ENCODE results near the gene EFNA5.

EFNA5 gene

DNA sequence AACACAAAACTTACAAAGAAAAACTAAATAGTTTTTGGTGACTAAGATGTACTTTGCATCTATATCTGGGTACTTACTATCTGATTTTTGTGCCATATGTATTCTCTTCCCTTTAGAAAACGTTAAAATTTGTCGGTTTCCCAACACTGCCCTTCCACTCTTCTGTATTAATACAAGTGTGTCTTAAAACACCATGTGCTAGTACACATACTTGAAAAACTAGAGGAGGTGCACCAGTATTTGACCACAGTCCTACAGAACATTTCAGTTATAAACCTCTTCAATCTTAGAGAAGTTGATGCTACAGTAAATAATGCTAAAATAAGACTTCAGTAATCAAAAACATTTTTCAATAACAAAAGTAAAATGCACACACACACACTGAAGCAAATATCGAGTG, 251.2 kb downstream of the EFNA5 start:
- no peak overlapping the region for H3K27ac ChIP-seq (ENCODE audit: low read depth, low read length)
- H3K9me3 ChIP-seq (ENCODE audit: insufficient read depth, low read depth, low read length) = no peaks in the 10 kb centered on the region
- 0 out of 2 replicates have a peak, but pooled peaks cover 5% of the 10 kb centered on the region for H3K4me1 ChIP-seq (ENCODE audit: insufficient read depth, low read length)
- 74% methylated on average over 3 of the region's 3 CpGs for WGBS
- no peaks in the 10 kb centered on the region for H3K27me3 ChIP-seq (ENCODE audit: insufficient read depth, low read length)
- no peak overlapping the region for H3K4me3 ChIP-seq (ENCODE audit: low read length)
- no peaks in the 10 kb centered on the region for H3K36me3 ChIP-seq (ENCODE audit: insufficient read depth, low read length)
- no peak overlapping the region for H3K9ac ChIP-seq (ENCODE audit: low read depth, low read length)

GRCh38 chr5:107418902-107419301, 251.8 kb downstream of the EFNA5 start:
- no peak overlapping the region for H3K4me3 ChIP-seq (ENCODE audit: low read length)
- no peak overlapping the region for H3K9ac ChIP-seq (ENCODE audit: low read depth, low read length)
- H3K9me3 ChIP-seq (ENCODE audit: insufficient read depth, low read depth, low read length) = no peaks in the 10 kb centered on the region
- H3K36me3 ChIP-seq (ENCODE audit: insufficient read depth, low read length) = no peaks in the 10 kb centered on the region
- 0 out of 2 replicates have a peak, but pooled peaks cover 5% of the 10 kb centered on the region for H3K4me1 ChIP-seq (ENCODE audit: insufficient read depth, low read length)
- WGBS = 87% methylated on average over 2 of the region's 2 CpGs
- H3K27me3 ChIP-seq (ENCODE audit: insufficient read depth, low read length) = no peaks in the 10 kb centered on the region
- H3K27ac ChIP-seq (ENCODE audit: low read depth, low read length) = no peak overlapping the region

DNA sequence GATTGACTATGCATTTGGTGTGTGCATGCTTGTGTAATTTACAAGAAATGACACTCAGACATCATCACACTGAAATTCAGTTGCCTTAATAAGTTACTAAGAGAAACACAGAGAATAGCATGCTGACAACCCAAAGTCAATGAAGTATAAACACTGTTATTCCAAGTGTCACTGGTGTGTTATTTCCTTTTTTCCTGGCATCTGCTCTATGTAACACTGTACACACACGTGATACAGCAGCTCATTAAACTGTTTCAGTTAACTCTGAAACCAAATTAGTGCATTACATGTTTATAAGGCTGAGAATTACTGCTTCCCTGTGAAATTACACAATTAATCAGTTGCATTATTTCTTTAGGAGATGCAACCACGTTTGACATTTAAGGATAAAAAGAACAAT, 252.7 kb downstream of the EFNA5 start:
- no peak overlapping the region for H3K4me3 ChIP-seq (ENCODE audit: low read length)
- 93% methylated on average over 2 of the region's 2 CpGs for WGBS
- no peaks in the 10 kb centered on the region for H3K9me3 ChIP-seq (ENCODE audit: insufficient read depth, low read depth, low read length)
- no peak overlapping the region for H3K27ac ChIP-seq (ENCODE audit: low read depth, low read length)
- H3K4me1 ChIP-seq (ENCODE audit: insufficient read depth, low read length) = 0 out of 2 replicates have a peak, but pooled peaks cover 5% of the 10 kb centered on the region
- H3K36me3 ChIP-seq (ENCODE audit: insufficient read depth, low read length) = no peaks in the 10 kb centered on the region
- H3K27me3 ChIP-seq (ENCODE audit: insufficient read depth, low read length) = no peaks in the 10 kb centered on the region
- no peak overlapping the region for H3K9ac ChIP-seq (ENCODE audit: low read depth, low read length)

DNA sequence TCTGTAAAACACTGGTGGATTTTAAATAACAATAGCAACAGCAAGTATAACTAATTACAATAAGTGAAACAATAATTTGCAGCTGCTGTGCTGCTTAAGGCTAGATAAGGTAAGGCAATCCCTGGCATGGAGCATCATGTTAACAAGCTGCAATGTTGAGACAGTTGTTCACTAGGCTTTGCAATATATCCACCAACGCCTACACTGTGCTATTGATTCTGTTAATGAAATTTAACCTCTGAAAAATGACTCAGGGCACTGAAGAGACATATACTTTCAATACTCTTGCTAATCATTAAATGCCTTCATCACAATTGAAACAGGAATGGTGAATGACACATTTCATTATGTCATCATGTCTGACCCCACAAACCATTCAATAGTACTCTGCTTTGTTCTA, 255.0 kb downstream of the EFNA5 start:
- no peaks in the 10 kb centered on the region for H3K27me3 ChIP-seq (ENCODE audit: insufficient read depth, low read length)
- 0 out of 2 replicates have a peak, but pooled peaks cover 5% of the 10 kb centered on the region for H3K4me1 ChIP-seq (ENCODE audit: insufficient read depth, low read length)

DNA sequence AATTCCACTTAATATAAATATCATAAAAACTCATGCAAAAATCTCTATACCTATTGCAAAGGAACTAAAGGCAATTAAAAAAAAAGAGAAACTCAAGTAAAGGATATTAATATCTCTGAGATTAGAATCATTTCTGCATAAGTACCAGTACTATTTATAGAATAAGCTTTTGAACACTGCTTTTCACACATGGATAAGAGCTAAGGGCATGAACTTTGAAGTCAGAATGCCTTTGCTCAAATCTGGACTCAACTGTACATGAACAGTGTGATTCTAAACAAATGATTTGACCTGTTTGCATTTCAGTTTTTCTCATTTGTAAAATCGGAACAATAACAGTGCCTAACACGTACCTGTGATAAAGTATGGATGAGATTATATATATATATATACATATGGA, 255.9 kb downstream of the EFNA5 start:
- no peak overlapping the region for H3K27ac ChIP-seq (ENCODE audit: low read depth, low read length)
- WGBS = 100% methylated on average over 1 of the region's 2 CpGs
- no peaks in the 10 kb centered on the region for H3K27me3 ChIP-seq (ENCODE audit: insufficient read depth, low read length)
- no peak overlapping the region for H3K9ac ChIP-seq (ENCODE audit: low read depth, low read length)
- H3K9me3 ChIP-seq (ENCODE audit: insufficient read depth, low read depth, low read length) = no peaks in the 10 kb centered on the region
- H3K4me3 ChIP-seq (ENCODE audit: low read length) = no peak overlapping the region
- H3K4me1 ChIP-seq (ENCODE audit: insufficient read depth, low read length) = 0 out of 2 replicates have a peak, but pooled peaks cover 5% of the 10 kb centered on the region
- H3K36me3 ChIP-seq (ENCODE audit: insufficient read depth, low read length) = no peaks in the 10 kb centered on the region

More for the DNA sequence above, 255.0 kb downstream of the EFNA5 start:
- Histone ChIP-seq H3K36me3 (ENCODE audit: insufficient read depth, low read length) (no peaks in the 10 kb centered on the region), H3K9ac (ENCODE audit: low read depth, low read length) (no peak overlapping the region), H3K27ac (ENCODE audit: low read depth, low read length) (no peak overlapping the region), H3K4me3 (ENCODE audit: low read length) (no peak overlapping the region), H3K9me3 (ENCODE audit: insufficient read depth, low read depth, low read length) (no peaks in the 10 kb centered on the region)
- WGBS = 87% methylated on average over 1 of the region's 1 CpG

DNA sequence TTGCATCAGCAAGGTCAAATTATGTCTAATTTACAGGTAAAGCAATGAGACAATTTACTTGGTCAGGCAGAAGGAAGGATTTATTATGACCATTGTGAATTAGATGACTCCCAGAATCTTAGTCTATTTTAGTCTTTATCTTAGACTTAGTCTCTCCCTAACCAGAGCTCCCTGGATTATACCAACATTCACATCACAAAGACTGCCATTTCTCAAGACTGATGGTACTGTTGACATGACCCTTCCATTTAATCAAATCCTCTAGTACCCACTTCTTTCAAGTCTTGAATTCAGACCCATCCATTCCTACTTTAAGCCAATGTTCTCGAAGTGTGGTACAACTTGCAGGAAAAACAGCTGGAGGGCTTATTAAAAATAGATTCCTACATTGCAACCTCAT, 257.0 kb downstream of the EFNA5 start:
- H3K4me1 ChIP-seq (ENCODE audit: insufficient read depth, low read length) = 0 out of 2 replicates have a peak, but pooled peaks cover 5% of the 10 kb centered on the region
- H3K9ac ChIP-seq (ENCODE audit: low read depth, low read length) = no peak overlapping the region
- 95% methylated on average over 1 of the region's 1 CpG for WGBS
- H3K27ac ChIP-seq (ENCODE audit: low read depth, low read length) = no peak overlapping the region
- H3K9me3 ChIP-seq (ENCODE audit: insufficient read depth, low read depth, low read length) = no peaks in the 10 kb centered on the region
- no peaks in the 10 kb centered on the region for H3K27me3 ChIP-seq (ENCODE audit: insufficient read depth, low read length)
- no peak overlapping the region for H3K4me3 ChIP-seq (ENCODE audit: low read length)
- H3K36me3 ChIP-seq (ENCODE audit: insufficient read depth, low read length) = no peaks in the 10 kb centered on the region

- no peaks in the 10 kb centered on the region for H3K9me3 ChIP-seq (ENCODE audit: insufficient read depth, low read depth, low read length)
- 92% methylated on average over 2 of the region's 2 CpGs for WGBS
- peaks cover 19% of the 10 kb centered on the region for H3K4me1 ChIP-seq (ENCODE audit: insufficient read depth, low read length)
- H3K4me3 ChIP-seq (ENCODE audit: low read length) = no peak overlapping the region
- no peak overlapping the region for H3K27ac ChIP-seq (ENCODE audit: low read depth, low read length)
- H3K27me3 ChIP-seq (ENCODE audit: insufficient read depth, low read length) = no peaks in the 10 kb centered on the region
- no peaks in the 10 kb centered on the region for H3K36me3 ChIP-seq (ENCODE audit: insufficient read depth, low read length)
- H3K9ac ChIP-seq (ENCODE audit: low read depth, low read length) = no peak overlapping the region
Observed at GRCh38 chr5:107408564-107408963, 262.2 kb downstream of the EFNA5 start.

GRCh38 chr5:107407713-107408298, 262.9 kb downstream of the EFNA5 start:
- Histone ChIP-seq H3K4me3 (ENCODE audit: low read length) (no peak overlapping the region), H3K27me3 (ENCODE audit: insufficient read depth, low read length) (no peaks in the 10 kb centered on the region), H3K36me3 (ENCODE audit: insufficient read depth, low read length) (no peaks in the 10 kb centered on the region), H3K9me3 (ENCODE audit: insufficient read depth, low read depth, low read length) (no peaks in the 10 kb centered on the region), H3K4me1 (ENCODE audit: insufficient read depth, low read length) (peaks cover 26% of the 10 kb centered on the region), H3K9ac (ENCODE audit: low read depth, low read length) (no peak overlapping the region), H3K27ac (ENCODE audit: low read depth, low read length) (no peak overlapping the region)
- WGBS = 81% methylated on average over 3 of the region's 3 CpGs

DNA sequence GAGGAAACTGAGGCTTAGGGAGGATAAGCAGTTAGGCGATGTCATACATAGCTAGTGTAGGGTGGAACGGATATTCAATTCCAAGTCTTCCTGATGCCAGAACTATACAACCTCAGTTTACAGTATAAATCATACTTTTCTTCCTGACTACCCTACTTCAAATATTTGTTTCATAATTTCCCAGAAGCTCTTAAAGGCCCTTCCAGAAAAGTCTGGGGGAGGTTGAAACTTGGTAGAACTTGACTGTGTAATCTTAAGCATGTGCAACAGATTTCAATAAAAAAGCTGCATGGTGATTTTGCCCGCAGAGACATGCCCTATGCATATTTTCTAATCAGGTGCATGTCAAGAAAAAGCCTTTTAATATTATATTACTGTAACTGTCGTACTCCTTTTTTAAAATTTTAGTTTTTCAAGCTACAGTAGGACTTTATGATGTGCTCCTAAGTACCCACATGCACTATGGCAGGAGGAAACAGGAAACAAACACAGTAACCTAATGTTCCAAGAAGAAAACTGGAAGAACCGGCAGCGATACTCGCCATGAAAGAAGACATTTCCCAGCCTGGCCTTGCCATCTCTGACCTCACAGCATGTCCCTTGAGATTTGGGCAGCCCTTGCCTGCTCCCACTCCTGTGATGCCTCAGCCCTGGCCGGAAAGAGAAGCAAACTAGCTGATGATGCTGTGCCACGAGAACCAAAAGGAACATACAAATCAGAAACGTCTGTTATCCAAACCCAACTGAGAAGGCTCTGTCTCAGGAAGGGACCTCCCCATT, 266.0 kb downstream of the EFNA5 start:
- H3K9me3 ChIP-seq (ENCODE audit: insufficient read depth, low read depth, low read length) = no peaks in the 10 kb centered on the region
- no peaks in the 10 kb centered on the region for H3K36me3 ChIP-seq (ENCODE audit: insufficient read depth, low read length)
- no peak overlapping the region for H3K4me3 ChIP-seq (ENCODE audit: low read length)
- H3K27me3 ChIP-seq (ENCODE audit: insufficient read depth, low read length) = no peaks in the 10 kb centered on the region
- 90% methylated on average over 10 of the region's 10 CpGs for WGBS
- H3K27ac ChIP-seq (ENCODE audit: low read depth, low read length) = no peak overlapping the region
- H3K9ac ChIP-seq (ENCODE audit: low read depth, low read length) = no peak overlapping the region
- H3K4me1 ChIP-seq (ENCODE audit: insufficient read depth, low read length) = peaks cover 53% of the 10 kb centered on the region

- no peaks in the 10 kb centered on the region for H3K27me3 ChIP-seq (ENCODE audit: insufficient read depth, low read length)
- H3K27ac ChIP-seq (ENCODE audit: low read depth, low read length) = no peak overlapping the region
- H3K4me1 ChIP-seq (ENCODE audit: insufficient read depth, low read length) = peaks cover 54% of the 10 kb centered on the region
- no peaks in the 10 kb centered on the region for H3K36me3 ChIP-seq (ENCODE audit: insufficient read depth, low read length)
- no peak overlapping the region for H3K4me3 ChIP-seq (ENCODE audit: low read length)
- WGBS = 56% methylated on average over 3 of the region's 3 CpGs
- no peaks in the 10 kb centered on the region for H3K9me3 ChIP-seq (ENCODE audit: insufficient read depth, low read depth, low read length)
- H3K9ac ChIP-seq (ENCODE audit: low read depth, low read length) = no peak overlapping the region
Observed at GRCh38 chr5:107403228-107403953, 267.3 kb downstream of the EFNA5 start.
